Measurements from ENCODE around the gene FAM149B1.
"Not testable (repeated sequence)": the region's sequence is repeated elsewhere in the genome, so short reads cannot be mapped to it uniquely, and the experiment has no call there.

The FAM149B1 gene

GRCh38 chr10:73238990-73239566 is 71.2 kb downstream of the FAM149B1 start:
- no peak for DNase-seq

DNA sequence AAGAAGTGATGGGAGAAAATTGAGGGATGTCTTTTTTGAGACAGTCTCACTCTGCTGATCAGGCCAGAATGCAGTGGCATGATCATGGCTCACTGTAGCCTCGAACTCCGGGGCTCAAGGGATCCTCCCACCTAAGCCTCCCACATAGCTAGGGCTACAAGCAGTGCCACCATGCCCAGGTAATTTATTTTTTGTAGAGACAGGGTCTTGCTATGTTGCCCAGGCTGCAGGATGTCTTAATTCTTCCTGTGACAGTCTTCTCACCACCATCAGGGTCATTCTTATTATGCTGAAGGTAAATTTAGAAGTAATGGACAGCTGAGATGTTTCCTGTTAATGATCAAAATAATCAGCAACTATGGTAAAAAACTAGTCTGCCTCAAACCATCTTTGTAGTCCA is 72.0 kb downstream of the FAM149B1 start:
- no peak for DNase-seq

DNA sequence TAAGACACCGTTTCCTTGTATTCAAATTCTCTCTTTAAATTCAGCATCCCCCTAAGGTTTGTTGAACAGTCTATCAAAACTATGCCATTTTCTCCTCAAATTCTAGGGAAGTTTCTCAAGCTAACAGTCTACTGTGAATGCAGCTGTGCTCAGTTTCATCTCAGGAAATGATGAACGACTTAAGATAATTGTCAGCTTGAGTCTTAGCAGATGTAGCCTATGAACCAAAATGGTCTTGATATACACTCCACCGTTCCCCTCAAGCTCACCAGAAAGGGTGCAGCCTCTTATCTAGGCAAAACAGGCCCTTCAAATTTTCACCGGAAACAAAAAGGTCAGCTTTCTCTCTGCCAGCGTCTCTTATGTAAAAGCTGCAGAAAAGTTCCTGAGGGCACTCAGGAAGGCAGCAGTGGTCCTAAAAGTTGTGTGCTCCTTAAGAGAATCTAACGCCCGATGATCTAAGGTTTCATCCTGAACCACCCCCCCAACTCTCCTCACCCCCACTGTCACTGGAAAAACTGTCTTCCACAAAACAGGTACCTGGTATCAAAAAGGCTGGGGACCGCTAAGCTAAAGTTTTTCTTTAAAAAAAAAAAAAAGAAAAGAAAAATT is 77.1 kb downstream of the FAM149B1 start:
- DNase-seq = no peak

DNA sequence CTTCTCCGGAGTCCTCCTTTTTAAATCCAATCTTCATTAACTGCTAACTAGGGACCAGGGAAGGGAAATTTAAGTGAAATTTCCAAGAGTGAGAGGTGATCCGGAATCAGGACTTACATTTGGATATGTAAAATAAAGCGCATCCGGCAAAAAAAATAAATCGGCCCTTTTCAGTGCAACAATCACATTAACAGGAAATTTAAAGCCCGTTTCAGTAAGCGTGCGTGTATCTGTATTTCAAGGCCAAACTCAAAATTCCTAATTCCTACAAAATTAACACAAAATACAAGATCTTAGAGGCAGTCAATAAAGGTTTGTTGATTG is 78.4 kb downstream of the FAM149B1 start:
- DNase-seq = no peak

- peak; percentile 84 for DNase-seq
Measured at GRCh38 chr10:73246646-73247508, 79.0 kb downstream of the FAM149B1 start, which contains the start of gene DNAJC9. Gene DNAJC9, minus strand, starts transcription at chr10:73247255. Its CDS starts 66 bp downstream, at chr10:73247189.

- no peak for DNase-seq
Measured at GRCh38 chr10:73247509-73248258, 79.8 kb downstream of the FAM149B1 start.

GRCh38 chr10:73248259-73248724 is 80.4 kb downstream of the FAM149B1 start:
- DNase-seq = no peak

- DNase-seq = no peak
Measured at GRCh38 chr10:73251683-73252444, 83.9 kb downstream of the FAM149B1 start.

GRCh38 chr10:73252445-73253224 is 84.7 kb downstream of the FAM149B1 start, which contains the start of gene MRPS16:
Gene MRPS16, minus strand, starts transcription at chr10:73252644. Its CDS starts 162 bp downstream, at chr10:73252482.
- DNase-seq = peak; percentile 87

DNA sequence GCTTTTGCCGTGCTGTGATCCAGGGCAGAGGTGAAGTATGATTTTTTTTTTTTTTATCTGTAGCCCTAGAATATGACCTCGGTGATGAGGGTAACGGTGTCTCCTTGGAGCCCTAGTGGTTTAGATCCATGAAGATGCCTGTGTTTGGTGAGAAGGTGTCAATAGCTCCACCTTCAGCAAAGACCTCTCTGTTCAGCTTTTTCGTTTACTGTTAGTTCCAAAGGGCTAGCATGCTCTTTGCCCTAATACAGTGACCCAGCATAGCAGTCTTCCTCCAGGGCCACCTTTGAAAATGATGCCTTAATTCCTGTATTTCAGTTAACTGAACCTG is 85.3 kb downstream of the FAM149B1 start:
- no peak for DNase-seq

DNA sequence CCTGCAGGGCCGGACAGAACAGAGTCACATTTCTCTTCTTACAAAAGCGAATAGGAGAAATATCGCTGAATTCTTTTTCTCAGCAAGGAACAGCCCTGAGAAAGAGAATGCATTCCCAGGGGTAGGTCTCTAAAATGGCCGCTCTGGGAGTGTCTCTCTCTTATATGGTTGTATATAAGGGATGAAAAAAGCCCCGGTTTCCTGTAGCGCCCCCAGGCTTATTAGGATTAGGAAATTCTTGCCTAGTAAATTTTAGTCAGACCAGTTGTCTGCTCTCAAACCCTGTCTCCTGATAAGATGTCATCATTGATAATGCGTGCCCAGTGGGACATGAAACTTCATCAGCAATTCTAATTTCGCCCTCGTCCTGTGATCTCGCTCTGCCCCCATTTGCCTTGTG is 90.7 kb downstream of the FAM149B1 start:
- not testable (repeated sequence) for DNase-seq

GRCh38 chr10:73261362-73261995 is 93.6 kb downstream of the FAM149B1 start:
- DNase-seq = no peak

DNA sequence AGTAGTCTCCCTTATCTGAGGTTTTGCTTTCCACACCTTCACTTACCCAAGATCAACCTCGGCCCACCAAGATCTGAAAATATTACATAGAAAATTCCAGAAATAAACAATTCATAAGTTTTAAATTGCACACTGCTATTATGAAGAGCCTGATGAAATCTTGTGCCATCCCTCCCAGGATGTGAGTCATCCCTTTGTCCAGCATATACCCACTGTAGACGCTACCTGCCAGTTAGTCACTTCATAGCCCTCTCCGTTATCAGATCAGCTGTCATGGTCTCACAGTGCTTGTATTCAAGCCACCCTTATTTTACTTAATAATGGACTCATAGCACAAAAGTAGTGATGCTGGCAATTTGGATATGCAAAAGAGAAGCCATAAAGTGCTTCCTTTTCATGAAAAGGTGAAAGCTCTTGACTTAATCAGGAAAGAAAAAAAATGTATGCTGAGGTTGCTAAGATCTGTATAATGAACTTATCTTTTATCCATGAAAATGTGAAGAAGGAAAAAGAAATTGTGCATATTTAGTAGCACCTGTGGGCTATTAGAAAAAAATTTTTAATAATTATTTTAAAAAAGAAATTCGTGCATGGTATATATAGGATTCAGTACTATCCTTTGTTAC is 94.3 kb downstream of the FAM149B1 start:
- no peak for DNase-seq

DNA sequence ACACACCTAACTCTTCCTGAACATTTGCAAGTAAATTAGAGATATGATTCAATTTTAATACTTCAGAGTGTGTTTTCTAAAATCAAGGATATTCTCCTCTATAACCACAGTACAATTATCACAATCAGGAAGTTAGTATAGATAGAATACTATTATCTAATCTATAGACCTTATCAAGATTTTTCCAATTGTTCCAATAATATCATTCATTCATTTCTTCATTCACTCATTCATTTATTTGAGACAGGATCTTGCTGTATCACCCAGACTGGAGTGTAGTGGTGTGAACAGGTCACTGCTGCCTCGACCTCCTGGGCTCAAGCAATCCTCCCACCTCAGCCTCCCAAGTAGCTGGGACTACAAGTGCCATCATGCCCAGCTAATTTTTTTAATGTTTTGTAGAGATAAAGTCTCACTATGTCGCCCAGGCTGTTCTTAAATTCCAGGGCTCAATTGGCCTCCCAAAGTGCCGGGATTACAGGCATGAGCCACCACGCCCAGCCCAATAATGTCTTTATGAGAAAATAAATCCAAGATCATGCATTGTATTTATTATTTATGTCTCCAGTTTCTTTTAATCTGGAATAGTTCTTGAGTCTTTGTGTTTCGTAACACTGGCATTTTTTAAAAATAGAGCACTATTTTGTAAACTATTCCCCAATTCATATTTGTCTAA is 95.1 kb downstream of the FAM149B1 start:
- no peak for DNase-seq

- no peak for DNase-seq
Measured at GRCh38 chr10:73263693-73264347, 95.9 kb downstream of the FAM149B1 start.

DNA sequence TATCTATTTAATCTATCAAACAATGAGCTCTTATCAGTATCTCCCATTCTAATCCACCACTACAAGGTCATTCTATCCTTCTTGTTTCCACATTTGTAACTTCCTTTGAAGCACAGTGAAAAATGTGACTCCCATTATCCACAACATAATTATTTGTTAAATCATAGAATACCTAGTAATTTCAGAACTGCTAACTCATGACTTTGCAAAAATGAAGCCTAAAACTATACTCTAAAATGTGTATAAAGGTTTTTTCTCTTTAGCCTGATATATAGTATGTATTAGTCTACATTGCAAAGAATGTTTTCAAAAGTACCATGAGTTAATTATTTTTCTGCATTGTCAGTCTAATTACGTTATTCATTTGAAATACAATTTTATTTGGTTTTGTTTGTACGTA is 96.5 kb downstream of the FAM149B1 start:
- no peak for DNase-seq

DNA sequence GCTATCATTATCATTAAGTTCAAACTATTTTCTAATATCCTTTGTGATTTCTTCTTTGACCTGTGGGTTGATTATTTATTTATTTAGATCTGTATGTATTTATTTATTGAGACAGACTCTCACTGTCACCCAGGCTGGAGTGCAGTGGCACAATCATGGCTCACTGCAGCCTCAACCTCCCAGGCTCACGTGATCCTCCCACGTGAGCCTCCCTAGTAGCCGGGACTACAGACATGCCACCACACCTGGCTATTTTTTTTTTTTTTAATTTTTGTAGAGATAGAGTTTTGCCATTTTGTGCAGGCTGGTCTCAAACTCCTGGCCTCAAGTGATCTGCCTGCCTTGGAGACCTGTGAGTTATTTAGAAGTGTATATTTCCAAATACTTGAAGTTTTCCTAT is 113.2 kb downstream of the FAM149B1 start:
- no peak for DNase-seq

GRCh38 chr10:73287441-73287840 is 119.5 kb downstream of the FAM149B1 start:
- no peak for DNase-seq

DNA sequence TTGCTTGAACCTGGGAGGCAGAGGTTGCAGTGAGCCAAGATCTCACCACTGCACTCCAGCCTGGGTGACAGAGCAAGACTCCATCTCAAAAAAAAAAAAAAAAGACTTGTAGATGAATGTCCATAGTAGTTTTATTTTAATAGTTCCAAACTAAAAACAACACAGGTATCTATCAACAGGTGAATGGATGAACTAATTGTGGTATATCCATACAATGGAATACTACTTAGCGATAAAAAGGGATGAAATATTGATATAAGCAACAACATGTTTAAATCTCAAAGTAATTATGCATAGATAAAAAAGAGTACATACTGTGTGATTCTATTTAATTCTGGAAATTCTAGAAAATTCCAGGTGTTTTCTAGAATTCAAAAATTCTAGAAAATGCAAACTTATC is 122.0 kb downstream of the FAM149B1 start:
- no peak for DNase-seq

DNA sequence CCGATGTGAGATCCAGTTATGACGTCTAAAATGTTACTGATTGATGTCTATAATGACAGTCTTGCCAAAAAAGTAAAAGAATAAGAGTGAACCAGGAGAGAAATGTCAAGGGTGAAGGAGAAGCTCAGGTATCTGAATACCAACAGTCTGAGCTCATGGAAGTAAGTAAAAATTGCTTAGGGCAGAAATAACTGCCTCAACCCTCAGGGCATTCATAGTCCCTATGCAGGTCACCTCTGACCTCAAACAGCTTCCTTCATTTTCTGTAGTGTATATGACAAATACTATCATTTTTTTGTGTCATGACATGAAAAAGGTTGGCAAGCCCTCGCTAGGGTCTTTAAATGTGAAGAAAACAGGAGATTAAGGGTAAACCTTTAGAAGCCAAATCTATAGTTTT is 125.5 kb downstream of the FAM149B1 start:
- no peak for DNase-seq

All from NCI-H1105 (cell line).